Left lung (tissue), 10 donors: ENCODE data around the gene FBXW12. TPM values are rescaled to one million over a fixed set of nuclear protein-coding genes. Genes with fewer than 3 reads are reported as not detected.

Experiments
- ATAC-seq: fragments of 200-7000 bp; cut with Tn5 transposase; one replicate; pipeline ENCODE4 v1.9.1; 2020; ENCODE audit warnings: moderate library complexity
- DNase-seq, 4 donors: peaks; one replicate each; pipeline ENCODE4 v3.0.0-alpha.2; 2013 to 2020
- H3K27ac ChIP-seq, 2 donors: fragments of 200-600 bp; sonication (generic) in 1 of 2; one replicate each; pipeline versions ENCODE4 v1.5.0 to v1.8.0; 2020 to 2021
- H3K27me3 ChIP-seq, 2 donors: fragments of 200-600 bp; sonication (generic) in 1 of 2; one replicate each; pipeline versions ENCODE4 v1.5.0 to v1.8.0; 2020 to 2021
- H3K36me3 ChIP-seq, 2 donors: fragments of 200-600 bp; sonication (generic) in 1 of 2; one replicate each; pipeline versions ENCODE4 v1.5.0 to v1.8.0; 2020 to 2021
- H3K4me1 ChIP-seq, 2 donors: fragments of 200-600 bp; one replicate each; pipeline ENCODE4 v1.8.0; 2021
- H3K4me3 ChIP-seq, 2 donors: fragments of 200-600 bp; sonication (generic) in 1 of 2; one replicate each; pipeline versions ENCODE4 v1.5.0 to v1.8.0; 2020 to 2021; ENCODE audit warnings: mild to moderate bottlenecking in 1 of 2
- H3K9me3 ChIP-seq, 2 donors: fragments of 200-600 bp; sonication (generic) in 1 of 2; one replicate each; pipeline versions ENCODE4 v1.5.0 to v1.8.0; 2020 to 2021
- intact Hi-C, 2 donors: fragments of 100-400 bp; cut with DNase I; formaldehyde crosslinking; loops; one replicate each; pipeline versions ENCODE4 v1.11.2 to v1.14.2; 2022
- polyA plus RNA-seq, 6 donors: library from polyadenylated mRNA; unstranded; fragments of 120-200 nt; gene quantifications; one replicate each; pipeline ENCODE4 v1.2.1, GENCODE V29; 2013; ENCODE audit not compliant: insufficient read length in 6 of 6
- total RNA-seq, 2 donors: library from RNA; stranded (reverse); fragmentation: NEBNext Ultra II Directional; extraction: Animal tissue kit (Norgen Biotek cat#: 25700); gene quantifications; one replicate each; pipeline ENCODE4 v1.2.1, GENCODE V29; 2021
- TF ChIP-seq, protein P1 (sequence below), 2 donors: fragments of 200-600 bp; sonication (generic) in 1 of 2; IDR thresholded peaks; one replicate each; pipeline versions ENCODE4 v1.5.0 to v1.8.0; 2021; ENCODE audit warnings: antibody characterized with exemption in 2 of 2
- donor health status: DM: no; HTN: yes; CAD: no.
- donor health status: DM: no; HTN: no; CAD: no.

Gene FBXW12
- total and polyA plus RNA-seq, 8 donors, result 0.24 to 0.44 (median 0.37) TPM; not detected in 2

DNA sequence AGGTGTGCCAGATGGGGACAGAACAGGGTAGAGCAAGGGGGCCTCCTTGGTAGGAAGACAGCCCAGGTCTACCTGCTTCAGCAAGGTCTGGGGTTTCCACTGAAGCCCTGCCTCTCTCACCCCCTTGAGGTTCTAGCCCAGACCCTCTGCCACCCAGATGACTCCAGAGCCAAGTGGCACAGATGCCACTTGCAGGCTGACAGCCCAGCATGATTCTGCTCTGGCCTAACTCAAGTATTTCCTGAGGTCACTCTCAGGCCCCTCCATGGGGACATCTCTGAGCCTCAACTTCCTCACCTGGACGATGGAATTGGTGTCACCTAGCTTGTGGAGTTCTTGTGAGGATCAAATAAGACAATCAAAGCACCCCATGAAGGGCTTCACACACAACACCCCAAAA, 34.0 kb downstream of the FBXW12 start:
- no peaks in the 10 kb centered on the region for H3K9me3 ChIP-seq
- H3K4me3 ChIP-seq, result no peak overlapping the region
- ATAC-seq (no peak), DNase-seq (peak in 1 of 4 donors; percentile 22)
- H3K27ac ChIP-seq, result no peak overlapping the region
- no peaks in the 10 kb centered on the region for H3K4me1 ChIP-seq
- peaks cover 0 to 73% of the 10 kb centered on the region in 2 donors for H3K36me3 ChIP-seq
- TF ChIP-seq, protein P1, sequence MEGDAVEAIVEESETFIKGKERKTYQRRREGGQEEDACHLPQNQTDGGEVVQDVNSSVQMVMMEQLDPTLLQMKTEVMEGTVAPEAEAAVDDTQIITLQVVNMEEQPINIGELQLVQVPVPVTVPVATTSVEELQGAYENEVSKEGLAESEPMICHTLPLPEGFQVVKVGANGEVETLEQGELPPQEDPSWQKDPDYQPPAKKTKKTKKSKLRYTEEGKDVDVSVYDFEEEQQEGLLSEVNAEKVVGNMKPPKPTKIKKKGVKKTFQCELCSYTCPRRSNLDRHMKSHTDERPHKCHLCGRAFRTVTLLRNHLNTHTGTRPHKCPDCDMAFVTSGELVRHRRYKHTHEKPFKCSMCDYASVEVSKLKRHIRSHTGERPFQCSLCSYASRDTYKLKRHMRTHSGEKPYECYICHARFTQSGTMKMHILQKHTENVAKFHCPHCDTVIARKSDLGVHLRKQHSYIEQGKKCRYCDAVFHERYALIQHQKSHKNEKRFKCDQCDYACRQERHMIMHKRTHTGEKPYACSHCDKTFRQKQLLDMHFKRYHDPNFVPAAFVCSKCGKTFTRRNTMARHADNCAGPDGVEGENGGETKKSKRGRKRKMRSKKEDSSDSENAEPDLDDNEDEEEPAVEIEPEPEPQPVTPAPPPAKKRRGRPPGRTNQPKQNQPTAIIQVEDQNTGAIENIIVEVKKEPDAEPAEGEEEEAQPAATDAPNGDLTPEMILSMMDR (IDR thresholded peaks at IDR 0.05), result no peak
- no peaks in the 10 kb centered on the region for H3K27me3 ChIP-seq
- intact Hi-C loops, result no loop called here

DNA sequence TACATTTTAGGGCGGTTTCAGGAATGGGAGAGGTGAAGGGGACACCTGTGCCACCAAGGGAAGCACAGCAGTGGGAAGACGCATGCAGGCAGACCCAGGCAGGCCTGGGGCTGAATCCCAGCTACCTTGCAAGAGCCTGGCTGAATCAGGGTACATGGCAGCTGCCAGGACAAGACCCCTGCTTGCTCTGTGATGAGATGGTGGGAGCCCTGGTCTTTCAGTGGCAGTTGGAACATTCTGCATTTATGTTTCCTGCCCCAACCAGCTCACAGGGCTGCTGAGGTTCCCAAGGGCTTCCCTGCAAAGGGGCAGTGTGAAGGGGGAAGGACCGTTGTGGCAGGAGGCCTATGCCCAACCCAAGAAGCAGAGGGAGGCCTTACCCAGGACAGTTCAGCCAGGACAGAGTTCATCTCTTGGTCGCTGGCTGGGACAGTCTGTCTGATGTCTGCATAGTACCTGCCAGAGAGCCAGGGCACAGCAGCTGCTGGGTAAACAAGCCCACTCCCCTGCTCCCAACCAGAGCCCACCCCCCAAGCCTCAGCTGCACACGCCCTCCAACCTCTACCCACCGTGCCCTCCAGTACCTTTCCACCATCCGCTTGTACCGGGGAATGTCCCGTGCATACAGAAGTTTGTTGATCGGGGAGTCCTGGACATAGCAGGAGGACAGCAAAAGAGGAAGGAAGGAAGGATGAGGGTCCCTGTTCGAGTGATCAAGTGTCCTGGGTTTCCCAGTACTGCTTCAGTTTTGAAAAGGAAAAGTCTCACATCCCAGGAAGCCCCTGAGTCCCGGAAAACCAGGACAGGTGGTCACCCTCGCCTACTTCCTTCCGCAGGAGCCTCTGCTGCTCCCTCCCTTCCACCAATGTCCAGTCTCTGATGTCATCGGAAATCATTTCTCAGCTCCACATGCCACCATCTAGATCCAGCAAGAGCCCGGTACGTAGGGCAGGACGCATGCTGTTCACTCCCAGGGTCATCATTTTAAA, 34.7 kb downstream of the FBXW12 start:
- no peak for ATAC-seq
- peaks cover 0 to 81% of the 10 kb centered on the region in 2 donors for H3K36me3 ChIP-seq
- DNase-seq, result peak in 1 of 4 donors; percentile 22
- intact Hi-C loops, result no loop called here
- no peaks in the 10 kb centered on the region for H3K27me3 ChIP-seq
- no peak overlapping the region for H3K27ac ChIP-seq
- H3K4me3 ChIP-seq, result no peak overlapping the region
- no peaks in the 10 kb centered on the region for H3K9me3 ChIP-seq
- no peaks in the 10 kb centered on the region for H3K4me1 ChIP-seq
- TF ChIP-seq, protein P1 (IDR thresholded peaks at IDR 0.05), result no peak

DNA sequence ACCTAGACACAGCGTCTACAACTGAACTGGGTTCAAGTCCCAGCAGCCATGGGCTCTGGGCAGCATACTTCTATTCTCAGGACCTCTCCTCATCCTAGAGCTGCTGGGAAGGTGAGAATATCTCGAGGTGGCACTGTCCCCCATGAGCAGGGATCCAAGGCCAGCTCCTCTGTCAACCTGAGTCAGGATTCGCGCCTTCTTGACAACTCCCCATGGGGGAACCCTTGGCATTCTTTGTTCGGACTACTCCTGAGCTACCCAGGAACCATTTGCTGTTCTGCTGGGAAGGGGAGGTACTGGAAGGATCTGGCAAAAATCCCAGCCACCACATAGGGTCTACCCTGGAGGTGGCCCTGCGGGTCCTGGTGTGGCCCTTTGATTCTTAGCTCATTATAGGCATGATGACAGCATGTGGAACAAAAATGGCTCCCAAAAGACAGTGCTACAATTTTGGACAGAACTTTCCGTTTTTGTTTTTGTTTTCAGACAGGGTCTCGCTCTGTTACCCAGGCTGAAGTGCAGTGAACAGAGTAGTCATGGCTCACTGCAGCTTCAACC, 35.6 kb downstream of the FBXW12 start:
- DNase-seq, result peak in 1 of 4 donors; percentile 12
- no peaks in the 10 kb centered on the region for H3K9me3 ChIP-seq
- no peak overlapping the region for H3K4me3 ChIP-seq
- peaks cover 0 to 90% of the 10 kb centered on the region in 2 donors for H3K36me3 ChIP-seq
- H3K27ac ChIP-seq, result no peak overlapping the region
- H3K4me1 ChIP-seq, result no peaks in the 10 kb centered on the region
- ATAC-seq, result no peak
- TF ChIP-seq, protein P1 (IDR thresholded peaks at IDR 0.05), result no peak
- no peaks in the 10 kb centered on the region for H3K27me3 ChIP-seq
- intact Hi-C loops, result no loop called here

DNA sequence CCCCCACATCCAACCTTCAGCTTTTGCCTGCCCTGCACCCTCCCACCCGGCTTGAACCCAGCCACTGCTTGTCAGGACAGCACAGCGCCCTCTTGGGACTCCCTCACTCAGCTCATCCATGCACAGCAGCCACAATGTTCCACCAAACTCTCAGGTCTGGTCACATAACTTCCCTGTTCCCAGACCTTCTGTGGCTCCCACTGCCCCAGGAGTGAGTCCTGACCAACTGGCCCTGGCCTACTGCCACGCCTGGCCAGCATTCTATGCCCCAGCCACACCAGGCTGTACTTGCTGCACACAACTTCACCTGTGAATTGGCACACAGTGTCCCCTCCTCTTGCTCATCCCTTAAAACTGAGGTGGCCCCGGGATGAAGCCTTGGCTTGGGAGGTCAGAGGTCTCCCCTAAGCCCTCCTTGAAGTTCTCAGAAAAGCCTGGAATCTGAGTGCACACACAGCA, 36.8 kb downstream of the FBXW12 start:
- ATAC-seq (no peak), DNase-seq (peak in 2 of 4 donors; percentile 25 to 44)
- Histone ChIP-seq H3K4me3 (no peak overlapping the region), H3K9me3 (no peaks in the 10 kb centered on the region), H3K27ac (no peak overlapping the region), H3K36me3 (peaks cover 0 to 95% of the 10 kb centered on the region in 2 donors), H3K27me3 (no peaks in the 10 kb centered on the region), H3K4me1 (no peaks in the 10 kb centered on the region)
- TF ChIP-seq, protein P1 (IDR thresholded peaks at IDR 0.05), result no peak
- intact Hi-C loops, result no loop called here
